Bronchial epithelial cell (primary cell): Measurements from ENCODE around the gene FIZ1. TPM values are rescaled to one million over a fixed set of nuclear protein-coding genes. Genes with fewer than 3 reads are reported as not detected.

Experiments used
- DNase-seq: peaks from one replicate; pipeline ENCODE4 v3.0.0-alpha.2; 2010; ENCODE audit warnings: low read depth
- FAIRE-seq: peaks from 2 replicates; lab custom pipeline; 2011; peaks lifted over from hg19 to GRCh38; lab: Jason Lieb, UNC
- H3K27me3 ChIP-seq: 2 replicates; pipeline ENCODE4 v1.5.1; 2011; ENCODE audit warnings: low read length; ENCODE audit not compliant: control insufficient read depth, insufficient read depth
- H3K36me3 ChIP-seq: 2 replicates; pipeline ENCODE4 v1.5.1; 2011; ENCODE audit warnings: low read length; ENCODE audit not compliant: control insufficient read depth, insufficient read depth
- H3K4me3 ChIP-seq: 2 replicates; pipeline ENCODE4 v1.5.1; 2011; ENCODE audit warnings: mild to moderate bottlenecking, low read depth, low read length, control low read depth
- CTCF ChIP-seq: IDR thresholded peaks from 2 replicates; pipeline ENCODE4 v1.5.1; 2011; ENCODE audit warnings: mild to moderate bottlenecking, moderate library complexity, low read length, control low read depth, inconsistent platforms; ENCODE audit not compliant: insufficient read depth, severe bottlenecking
- total RNA-seq: library from RNA; depleted of rRNA; stranded (reverse); fragments of >200 nt; gene quantifications from 2 replicates; pipeline ENCODE4 v1.2.1, GENCODE V29; 2014

The FIZ1 gene
- total RNA-seq, 1 donor from 2014 or later, result 2.1 TPM

- Histone ChIP-seq H3K27me3 (peaks cover 4% of the 10 kb centered on the region), H3K36me3 (no peaks in the 10 kb centered on the region), H3K4me3 (no peak overlapping the region)
- no peak for FAIRE-seq
- TF ChIP-seq CTCF, result no peak
- no peak for DNase-seq
Measured at GRCh38 chr19:55563261-55563690, 36.0 kb downstream of the FIZ1 start.

GRCh38 chr19:55559684-55560083 lies 39.6 kb downstream of the FIZ1 start:
- DNase-seq (no peak), FAIRE-seq (no peak)
- TF ChIP-seq CTCF, result no peak
- Histone ChIP-seq H3K27me3 (peaks cover 4% of the 10 kb centered on the region), H3K4me3 (no peak overlapping the region), H3K36me3 (no peaks in the 10 kb centered on the region)

- Histone ChIP-seq H3K27me3 (no peaks in the 10 kb centered on the region), H3K4me3 (no peak overlapping the region), H3K36me3 (no peaks in the 10 kb centered on the region)
- TF ChIP-seq CTCF, result no peak
- DNase-seq (no peak), FAIRE-seq (no peak)
Measured at GRCh38 chr19:55554741-55555152, 44.6 kb downstream of the FIZ1 start.

GRCh38 chr19:55554302-55554701 lies 45.0 kb downstream of the FIZ1 start:
- H3K27me3 ChIP-seq, result no peaks in the 10 kb centered on the region
- no peak for FAIRE-seq
- no peak for DNase-seq
- H3K4me3 ChIP-seq, result no peak overlapping the region
- TF ChIP-seq CTCF, result no peak
- no peaks in the 10 kb centered on the region for H3K36me3 ChIP-seq

- FAIRE-seq (no peak), DNase-seq (peak; percentile 53)
- H3K27me3 ChIP-seq, result no peaks in the 10 kb centered on the region
- H3K36me3 ChIP-seq, result no peaks in the 10 kb centered on the region
- no peak for TF ChIP-seq CTCF
- H3K4me3 ChIP-seq, result no peak overlapping the region
Measured at GRCh38 chr19:55553217-55554182, 45.8 kb downstream of the FIZ1 start.
